H1 (cell line): Measurements from ENCODE around the gene CELF2. TPM values are rescaled to one million over a fixed set of nuclear protein-coding genes. Genes with fewer than 3 reads are reported as not detected.

Source experiments
- BACH1 ChIP-seq: IDR thresholded peaks from 2 replicates; pipeline ENCODE4 v1.6.1; 2012; ENCODE audit warnings: low read length, improper control_type of control experiment
- FOSL1 ChIP-seq: IDR thresholded peaks from 2 replicates; pipeline ENCODE4 v1.6.1; 2011; ENCODE audit warnings: mild to moderate bottlenecking, low read depth, low read length, moderate library complexity; ENCODE audit not compliant: insufficient read depth
- POLR2AphosphoS5 ChIP-seq: IDR thresholded peaks from 2 replicates; pipeline ENCODE4 v1.6.1; 2011; ENCODE audit warnings: low read depth, low read length
- SIN3A ChIP-seq, 2 experiments: IDR thresholded peaks in 1 of 2; conservative IDR thresholded peaks in 1 of 2; 2 replicates each; pipeline ENCODE4 v1.6.1; 2011 to 2012; ENCODE audit warnings: low read length in 2 of 2, improper control_type of control experiment in 1 of 2, low read depth in 1 of 2, mild to moderate bottlenecking in 1 of 2
- TCF12 ChIP-seq: IDR thresholded peaks from 2 replicates; pipeline ENCODE4 v1.6.1; 2011; ENCODE audit warnings: low read depth, mild to moderate bottlenecking, low read length
- ZNF274 ChIP-seq: IDR thresholded peaks from 2 replicates; pipeline ENCODE4 v1.7.0; 2012; ENCODE audit warnings: low read length, borderline replicate concordance; ENCODE audit errors: extremely low read depth
- polyA plus RNA-seq, 7 experiments: library from polyadenylated mRNA; depleted of rRNA in 3 of 7; stranded (reverse) in 5 of 7; unstranded in 2 of 7; fragments of >200 nt in 5 of 7; fragments of 200-250 nt in 2 of 7; gene quantifications; 1 replicate in 5 of 7; 2 replicates in 1 of 7; 4 replicates in 1 of 7; pipeline versions ENCODE4 v1.2.1 to v1.2.3, GENCODE V29; 2011 to 2013; ENCODE audit warnings: missing spikeins in 2 of 7, mixed read lengths in 2 of 7
- total RNA-seq: library from RNA; stranded (reverse); fragmentation: NEBNext Ultra II Directional; extraction: Animal tissue kit (Norgen Biotek cat#: 25700); gene quantifications from 2 replicates; pipeline ENCODE4 v1.2.1, GENCODE V29; 2021

Gene CELF2
- total and polyA plus RNA-seq, 2 of the 8 experiments (the other 6 are each of a cell fraction or from before 2014, with no cell fraction given): 18.3 to 22.7 TPM

DNA sequence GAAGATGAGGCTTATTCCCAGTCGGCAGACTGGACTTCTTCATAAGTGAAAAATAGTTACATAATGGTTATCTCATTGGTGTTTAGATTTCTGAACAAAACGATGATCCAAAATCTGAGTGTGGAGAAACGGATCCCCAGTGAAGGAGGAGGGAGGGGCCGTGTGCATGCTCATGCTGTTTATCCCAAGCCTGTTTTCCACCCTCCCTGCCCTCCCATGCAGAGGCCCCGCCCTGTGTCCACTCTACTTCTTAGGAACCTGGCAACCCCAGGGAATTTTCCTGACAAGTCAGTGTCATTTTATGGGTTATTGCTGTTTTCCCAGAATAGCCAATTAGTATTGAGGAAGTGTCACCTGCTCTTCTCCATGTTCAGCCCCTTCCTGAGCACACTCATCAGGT, 174.0 kb downstream of the CELF2 start (continued):
- TF ChIP-seq FOSL1: no peak
- TF ChIP-seq BACH1: no peak
- no peak for TF ChIP-seq ZNF274
- TF ChIP-seq POLR2AphosphoS5: no peak
- TF ChIP-seq SIN3A (conservative IDR thresholded peaks at IDR 0.05 in 1 of 2, IDR thresholded peaks at IDR 0.05 in 1 of 2; ENCODE audit: low read depth in 1 of 2, low read length in 2 of 2): no peak
- TF ChIP-seq TCF12: no peak
